HAP-1 (cell line): ENCODE results near the gene CHD1.

Experiments
- DNase-seq, 2 experiments: peaks; one replicate each; pipeline ENCODE4 v3.0.0-alpha.2; 2016 to 2020; ENCODE audit warnings: low spot score in 2 of 2
- H3K27me3 ChIP-seq: fragments of 250-450 bp; sonication (Bioruptor Pico); 2 replicates; pipeline ENCODE4 v1.5.1; 2020; ENCODE audit warnings: low read depth, mild to moderate bottlenecking, moderate library complexity
- H3K36me3 ChIP-seq: fragments of 250-450 bp; sonication (Bioruptor Pico); replicated peaks from 2 replicates; pipeline ENCODE4 v1.5.1; 2020; ENCODE audit warnings: mild to moderate bottlenecking
- H3K4me1 ChIP-seq: fragments of 250-450 bp; sonication (Bioruptor Pico); 2 replicates; pipeline ENCODE4 v1.5.1; 2020; ENCODE audit warnings: mild to moderate bottlenecking
- H3K4me3 ChIP-seq: fragments of 250-450 bp; sonication (Bioruptor Pico); 2 replicates; pipeline ENCODE4 v1.5.1; 2020; ENCODE audit warnings: mild to moderate bottlenecking, moderate library complexity
- H3K9me3 ChIP-seq: fragments of 250-450 bp; sonication (Bioruptor Pico); 2 replicates; pipeline ENCODE4 v1.5.1; 2020; ENCODE audit warnings: mild to moderate bottlenecking, moderate library complexity
- in situ Hi-C: fragments of 300-500 bp; cut with MboI; formaldehyde crosslinking; loops from 3 replicates; pipeline ENCODE4 v1.14.3; 2020; ENCODE audit warnings: low sequenced_read_pairs, inconsistent platforms, mixed read lengths

Gene CHD1

GRCh38 chr5:98927989-98928872 lies 576 bp downstream of the CHD1 start:
- peaks cover 26% of the 10 kb centered on the region for H3K36me3 ChIP-seq
- H3K4me1 ChIP-seq: peaks cover 39% of the 10 kb centered on the region
- no peaks in the 10 kb centered on the region for H3K9me3 ChIP-seq
- peak; percentile 43 to 83 for DNase-seq
- no peaks in the 10 kb centered on the region for H3K27me3 ChIP-seq
- in situ Hi-C loops: no loop called here
- peak overlapping the region; percentile 94 for H3K4me3 ChIP-seq

- in situ Hi-C loops: no loop called here
Observed at GRCh38 chr5:98927242-98927988, 1.4 kb downstream of the CHD1 start.

GRCh38 chr5:98923966-98924365 lies 4.8 kb downstream of the CHD1 start:
- Histone ChIP-seq H3K27me3 (no peaks in the 10 kb centered on the region), H3K9me3 (no peaks in the 10 kb centered on the region), H3K36me3 (peaks cover 57% of the 10 kb centered on the region), H3K4me1 (peaks cover 34% of the 10 kb centered on the region), H3K4me3 (no peak overlapping the region)
- in situ Hi-C loops: no loop called here
- DNase-seq: no peak

More at GRCh38 chr5:98927242-98927988, 1.4 kb downstream of the CHD1 start:
- peak; percentile 48 to 53 for DNase-seq
- Histone ChIP-seq H3K9me3 (no peaks in the 10 kb centered on the region), H3K36me3 (peaks cover 34% of the 10 kb centered on the region), H3K27me3 (no peaks in the 10 kb centered on the region), H3K4me1 (peaks cover 35% of the 10 kb centered on the region), H3K4me3 (peak overlapping the region; percentile 94)

- Histone ChIP-seq H3K9me3 (no peaks in the 10 kb centered on the region), H3K4me3 (no peak overlapping the region), H3K4me1 (peaks cover 34% of the 10 kb centered on the region), H3K36me3 (peaks cover 61% of the 10 kb centered on the region), H3K27me3 (no peaks in the 10 kb centered on the region)
- in situ Hi-C loops: no loop called here
- DNase-seq: no peak
Observed at GRCh38 chr5:98921947-98922505, 6.8 kb downstream of the CHD1 start.

- no peak overlapping the region for H3K4me3 ChIP-seq
- H3K27me3 ChIP-seq: no peaks in the 10 kb centered on the region
- peaks cover 21% of the 10 kb centered on the region for H3K4me1 ChIP-seq
- no peak for DNase-seq
- in situ Hi-C loops: no loop called here
- H3K36me3 ChIP-seq: peaks cover 37% of the 10 kb centered on the region
- H3K9me3 ChIP-seq: no peaks in the 10 kb centered on the region
Observed at GRCh38 chr5:98917433-98917832, 11.4 kb downstream of the CHD1 start.

- in situ Hi-C loops: no loop called here
- Histone ChIP-seq H3K27me3 (no peaks in the 10 kb centered on the region), H3K9me3 (no peaks in the 10 kb centered on the region), H3K4me1 (peaks cover 14% of the 10 kb centered on the region), H3K36me3 (peaks cover 30% of the 10 kb centered on the region), H3K4me3 (no peak overlapping the region)
- DNase-seq: no peak
Observed at GRCh38 chr5:98916540-98916939, 12.3 kb downstream of the CHD1 start.

- in situ Hi-C loops: no loop called here
- H3K4me1 ChIP-seq: peaks cover 13% of the 10 kb centered on the region
- H3K36me3 ChIP-seq: peaks cover 14% of the 10 kb centered on the region; the same call in 1 of the 2 replicates
- no peaks in the 10 kb centered on the region for H3K27me3 ChIP-seq
- no peak overlapping the region for H3K4me3 ChIP-seq
- no peak for DNase-seq
- no peaks in the 10 kb centered on the region for H3K9me3 ChIP-seq
Observed at GRCh38 chr5:98913911-98914310, 14.9 kb downstream of the CHD1 start.

GRCh38 chr5:98911280-98912040 lies 17.3 kb downstream of the CHD1 start:
- Histone ChIP-seq H3K9me3 (no peaks in the 10 kb centered on the region), H3K4me1 (peaks cover 25% of the 10 kb centered on the region)

GRCh38 chr5:98909363-98909762 lies 19.4 kb downstream of the CHD1 start:
- in situ Hi-C loops: loop anchor here (5.0 kb wide), 1 partner anchor 123 kb away; no protein-coding TSS in a partner anchor
- no peak for DNase-seq
- H3K27me3 ChIP-seq: no peaks in the 10 kb centered on the region
- peaks cover 15% of the 10 kb centered on the region for H3K36me3 ChIP-seq
- no peaks in the 10 kb centered on the region for H3K9me3 ChIP-seq
- H3K4me3 ChIP-seq: no peak overlapping the region
- peaks cover 27% of the 10 kb centered on the region for H3K4me1 ChIP-seq

More at GRCh38 chr5:98911280-98912040, 17.3 kb downstream of the CHD1 start:
- peaks cover 9% of the 10 kb centered on the region; the same call in 1 of the 2 replicates for H3K36me3 ChIP-seq
- no peaks in the 10 kb centered on the region for H3K27me3 ChIP-seq
- DNase-seq: no peak
- H3K4me3 ChIP-seq: no peak overlapping the region
- in situ Hi-C loops: no loop called here

- no peak for DNase-seq
- Histone ChIP-seq H3K4me1 (peaks cover 27% of the 10 kb centered on the region), H3K27me3 (no peaks in the 10 kb centered on the region), H3K36me3 (peaks cover 23% of the 10 kb centered on the region), H3K4me3 (no peak overlapping the region), H3K9me3 (no peaks in the 10 kb centered on the region)
- in situ Hi-C loops: loop anchor here (5.0 kb wide), 1 partner anchor 124 kb away; no protein-coding TSS in a partner anchor
Observed at GRCh38 chr5:98907951-98908350, 20.9 kb downstream of the CHD1 start.

- Histone ChIP-seq H3K4me1 (peaks cover 27% of the 10 kb centered on the region), H3K4me3 (no peak overlapping the region), H3K36me3 (peaks cover 27% of the 10 kb centered on the region), H3K27me3 (no peaks in the 10 kb centered on the region), H3K9me3 (no peaks in the 10 kb centered on the region)
- in situ Hi-C loops: loop anchor here (5.0 kb wide), 1 partner anchor 125 kb away; no protein-coding TSS in a partner anchor
- peak; percentile 86 to 92 for DNase-seq
Observed at GRCh38 chr5:98906756-98907355, 22.0 kb downstream of the CHD1 start.

GRCh38 chr5:98905857-98906688 lies 22.7 kb downstream of the CHD1 start:
- Histone ChIP-seq H3K4me1 (peaks cover 23% of the 10 kb centered on the region), H3K27me3 (no peaks in the 10 kb centered on the region), H3K36me3 (peaks cover 35% of the 10 kb centered on the region), H3K9me3 (no peaks in the 10 kb centered on the region), H3K4me3 (no peak overlapping the region)
- in situ Hi-C loops: loop anchor here (5.0 kb wide), 1 partner anchor 126 kb away; no protein-coding TSS in a partner anchor
- DNase-seq: peak in 1 of 2 experiments; percentile 47
